ENCODE data around the gene POLR2J. TPM values are rescaled to one million over a fixed set of nuclear protein-coding genes. Genes with fewer than 3 reads are reported as not detected.

POLR2J gene
- total and polyA plus RNA-seq, 4 donors: 10.3 to 151 (median 55.6) TPM

- no peak for TF ChIP-seq CTCF (IDR thresholded peaks at IDR 0.05; ENCODE audit: control extremely low read depth, extremely low read depth)
- DNase-seq: no peak
- peak overlapping the region; percentile 81 to 94 for H3K9ac ChIP-seq (ENCODE audit: insufficient read depth in 1 of 2, low read length in 2 of 2)
- peaks cover 0 to 18% (median 3%) of the 10 kb centered on the region in 4 donors for H3K36me3 ChIP-seq (ENCODE audit: control insufficient read depth in 4 of 4, insufficient read depth in 4 of 4, low read length in 4 of 4)
- ATAC-seq (ENCODE audit: insufficient read depth, low FRiP score): no peak
- WGBS, 2 donors: 12 to 16% methylated on average over 24 of the region's 24 CpGs
- no peaks in the 10 kb centered on the region for H3K9me3 ChIP-seq (ENCODE audit: control insufficient read depth in 4 of 4, insufficient read depth in 3 of 4, low read length in 3 of 4)
- no peaks in the 10 kb centered on the region for H3K27me3 ChIP-seq (ENCODE audit: control insufficient read depth in 3 of 3, insufficient read depth in 3 of 3, low read length in 2 of 3)
- H3K4me1 ChIP-seq (ENCODE audit: control insufficient read depth in 5 of 5, insufficient read depth in 5 of 5, low read length in 5 of 5): peaks cover 0 to 14% (median 6%) of the 10 kb centered on the region in 5 donors
- peak overlapping the region; percentile 88 for H3K4me3 ChIP-seq
- H3K27ac ChIP-seq (ENCODE audit: low read depth in 1 of 2, low read length in 1 of 2): peak overlapping the region; percentile 64 to 78
Observed at GRCh38 chr7:102463841-102464576, 14.7 kb downstream of the POLR2J start.

- DNase-seq (no peak), ATAC-seq (ENCODE audit: insufficient read depth, low FRiP score) (no peak)
- no peak overlapping the region for H3K9ac ChIP-seq (ENCODE audit: insufficient read depth in 1 of 2, low read length in 2 of 2)
- no peak overlapping the region for H3K27ac ChIP-seq (ENCODE audit: low read depth in 1 of 2, low read length in 1 of 2)
- peaks cover 0 to 30% (median 13%) of the 10 kb centered on the region in 4 donors for H3K36me3 ChIP-seq (ENCODE audit: control insufficient read depth in 4 of 4, insufficient read depth in 4 of 4, low read length in 4 of 4)
- H3K9me3 ChIP-seq (ENCODE audit: control insufficient read depth in 4 of 4, insufficient read depth in 3 of 4, low read length in 3 of 4): no peaks in the 10 kb centered on the region
- WGBS, 2 donors: 80 to 81% methylated on average over 8 of the region's 8 CpGs
- no peaks in the 10 kb centered on the region for H3K27me3 ChIP-seq (ENCODE audit: control insufficient read depth in 3 of 3, insufficient read depth in 3 of 3, low read length in 2 of 3)
- H3K4me3 ChIP-seq: no peak overlapping the region
- TF ChIP-seq CTCF (IDR thresholded peaks at IDR 0.05; ENCODE audit: control extremely low read depth, extremely low read depth): no peak
- peaks cover 0 to 8% (median 4%) of the 10 kb centered on the region in 5 donors for H3K4me1 ChIP-seq (ENCODE audit: control insufficient read depth in 5 of 5, insufficient read depth in 5 of 5, low read length in 5 of 5)
Observed at GRCh38 chr7:102460467-102460866, 18.3 kb downstream of the POLR2J start.

- no peak overlapping the region for H3K9ac ChIP-seq (ENCODE audit: insufficient read depth in 1 of 2, low read length in 2 of 2)
- peaks cover 0 to 8% (median 4%) of the 10 kb centered on the region in 5 donors for H3K4me1 ChIP-seq (ENCODE audit: control insufficient read depth in 5 of 5, insufficient read depth in 5 of 5, low read length in 5 of 5)
- WGBS, 2 donors: 96 to 99% methylated on average over 22 to 24 of the region's 24 CpGs
- ATAC-seq (ENCODE audit: insufficient read depth, low FRiP score): no peak
- H3K27ac ChIP-seq (ENCODE audit: low read depth in 1 of 2, low read length in 1 of 2): no peak overlapping the region
- H3K27me3 ChIP-seq (ENCODE audit: control insufficient read depth in 3 of 3, insufficient read depth in 3 of 3, low read length in 2 of 3): no peaks in the 10 kb centered on the region
- no peak overlapping the region for H3K4me3 ChIP-seq
- peaks cover 0 to 34% (median 13%) of the 10 kb centered on the region in 4 donors for H3K36me3 ChIP-seq (ENCODE audit: control insufficient read depth in 4 of 4, insufficient read depth in 4 of 4, low read length in 4 of 4)
- no peak for DNase-seq
- no peaks in the 10 kb centered on the region for H3K9me3 ChIP-seq (ENCODE audit: control insufficient read depth in 4 of 4, insufficient read depth in 3 of 4, low read length in 3 of 4)
- no peak for TF ChIP-seq CTCF (IDR thresholded peaks at IDR 0.05; ENCODE audit: control extremely low read depth, extremely low read depth)
Observed at GRCh38 chr7:102459221-102459844, 19.4 kb downstream of the POLR2J start.
